ENCODE results near the gene NOL4L. TPM values are rescaled to one million over a fixed set of nuclear protein-coding genes. Genes with fewer than 3 reads are reported as not detected.

The NOL4L gene
- polyA plus RNA-seq, 3 donors, result 1.1 to 30.9 (median 2.8) TPM

GRCh38 chr20:32522776-32523612 lies 62.1 kb downstream of the NOL4L start:
- WGBS (ENCODE audit: insufficient coverage), result 78% methylated on average over 7 of the region's 8 CpGs
- Histone ChIP-seq H3K27ac (ENCODE audit: low read depth in 1 of 2, low read length in 2 of 2) (no peak overlapping the region), H3K36me3 (replicated peaks in 1 of 2; ENCODE audit: control insufficient read depth in 1 of 2, insufficient read depth in 2 of 2, low read length in 2 of 2) (peaks cover 0 to 14% of the 10 kb centered on the region in 2 donors), H3K9ac (ENCODE audit: insufficient read depth, low read length, poor library complexity, severe bottlenecking) (no peak overlapping the region), H3K4me3 (replicated peaks in 1 of 3; ENCODE audit: low read depth in 2 of 3, low read length in 3 of 3) (no peak overlapping the region), H3K4me2 (replicated peaks; ENCODE audit: extremely low read depth, low read length, poor library complexity, severe bottlenecking) (no peak overlapping the region), H3K9me3 (replicated peaks in 1 of 2; ENCODE audit: control insufficient read depth in 1 of 2, insufficient read depth in 1 of 2, low read length in 2 of 2) (no peaks in the 10 kb centered on the region), H2AFZ (ENCODE audit: insufficient read depth, low read depth, low read length, poor library complexity, severe bottlenecking) (no peak overlapping the region), H4K20me1 (ENCODE audit: insufficient read depth, low read length) (peaks cover 3% of the 10 kb centered on the region), H3K79me2 (ENCODE audit: insufficient read depth, low read length) (no peaks in the 10 kb centered on the region), H3K4me1 (ENCODE audit: control insufficient read depth in 1 of 2, insufficient read depth in 2 of 2, low read length in 2 of 2) (peaks cover 22 to 37% of the 10 kb centered on the region in 2 donors), H3K27me3 (ENCODE audit: control insufficient read depth in 2 of 2, insufficient read depth in 2 of 2, low read length in 2 of 2) (no peaks in the 10 kb centered on the region)
- H3K4me3 Mint-ChIP-seq, result no peak overlapping the region
- H3K4me1 Mint-ChIP-seq, result peaks cover 40% of the 10 kb centered on the region
- H3K27ac Mint-ChIP-seq, result no peak overlapping the region
- no peak for DNase-seq
- no peak for TF ChIP-seq CTCF (IDR thresholded peaks at IDR 0.05)
- H3K9me3 Mint-ChIP-seq, result no peaks in the 10 kb centered on the region
- peaks cover 0 to 6% (median 4%) of the 10 kb centered on the region in 3 donors for H3K27me3 Mint-ChIP-seq (ENCODE audit: low read depth in 3 of 3)
- H3K36me3 Mint-ChIP-seq, result peaks cover 13 to 24% of the 10 kb centered on the region in 2 donors
- intact Hi-C loops (cut with micrococcal nuclease), result loop anchor here (1.0 to 5.0 kb wide), 2 partner anchors 127 to 254 kb away; no protein-coding TSS in a partner anchor

- H3K27me3 ChIP-seq (ENCODE audit: control insufficient read depth in 2 of 2, insufficient read depth in 2 of 2, low read length in 2 of 2), result no peaks in the 10 kb centered on the region
- H3K4me2 ChIP-seq (replicated peaks; ENCODE audit: extremely low read depth, low read length, poor library complexity, severe bottlenecking), result no peak overlapping the region
- Mint-ChIP-seq H3K36me3 (peaks cover 13 to 27% of the 10 kb centered on the region in 2 donors), H3K27me3 (ENCODE audit: low read depth in 3 of 3) (peaks cover 0 to 4% (median 3%) of the 10 kb centered on the region in 3 donors), H3K9me3 (no peaks in the 10 kb centered on the region), H3K4me3 (no peak overlapping the region), H3K4me1 (peaks cover 37% of the 10 kb centered on the region), H3K27ac (no peak overlapping the region)
- no peak overlapping the region for H2AFZ ChIP-seq (ENCODE audit: insufficient read depth, low read depth, low read length, poor library complexity, severe bottlenecking)
- no peak for DNase-seq
- WGBS (ENCODE audit: insufficient coverage), result 38% methylated on average over 3 of the region's 3 CpGs
- no peaks in the 10 kb centered on the region for H3K79me2 ChIP-seq (ENCODE audit: insufficient read depth, low read length)
- peaks cover 19 to 33% of the 10 kb centered on the region in 2 donors for H3K4me1 ChIP-seq (ENCODE audit: control insufficient read depth in 1 of 2, insufficient read depth in 2 of 2, low read length in 2 of 2)
- H3K9me3 ChIP-seq (replicated peaks in 1 of 2; ENCODE audit: control insufficient read depth in 1 of 2, insufficient read depth in 1 of 2, low read length in 2 of 2), result no peaks in the 10 kb centered on the region
- H4K20me1 ChIP-seq (ENCODE audit: insufficient read depth, low read length), result peaks cover 3% of the 10 kb centered on the region
- no peak for TF ChIP-seq CTCF (IDR thresholded peaks at IDR 0.05)
- H3K36me3 ChIP-seq (replicated peaks in 1 of 2; ENCODE audit: control insufficient read depth in 1 of 2, insufficient read depth in 2 of 2, low read length in 2 of 2), result peaks cover 0 to 14% of the 10 kb centered on the region in 2 donors
- no peak overlapping the region for H3K27ac ChIP-seq (ENCODE audit: low read depth in 1 of 2, low read length in 2 of 2)
- no peak overlapping the region for H3K4me3 ChIP-seq (replicated peaks in 1 of 3; ENCODE audit: low read depth in 2 of 3, low read length in 3 of 3)
- H3K9ac ChIP-seq (ENCODE audit: insufficient read depth, low read length, poor library complexity, severe bottlenecking), result no peak overlapping the region
- intact Hi-C loops (cut with micrococcal nuclease), result loop anchor here (1.0 to 5.0 kb wide), 2 partner anchors 128 to 255 kb away; no protein-coding TSS in a partner anchor
Observed at GRCh38 chr20:32522526-32522775, 62.7 kb downstream of the NOL4L start.

Data from CD14-positive monocyte (primary cell).